AG09319 (cell line): ENCODE data around the gene SRRM2.

Experiments
- DNase-seq: peaks from one replicate; pipeline ENCODE4 v3.0.0-alpha.2; 2010; ENCODE audit warnings: low read depth; ENCODE audit errors: extremely low read depth
- CTCF ChIP-seq: IDR thresholded peaks from 2 replicates; pipeline ENCODE4 v1.5.1; 2011; ENCODE audit warnings: low read depth, mild to moderate bottlenecking, inconsistent platforms, low read length, moderate library complexity

The SRRM2 gene

DNA sequence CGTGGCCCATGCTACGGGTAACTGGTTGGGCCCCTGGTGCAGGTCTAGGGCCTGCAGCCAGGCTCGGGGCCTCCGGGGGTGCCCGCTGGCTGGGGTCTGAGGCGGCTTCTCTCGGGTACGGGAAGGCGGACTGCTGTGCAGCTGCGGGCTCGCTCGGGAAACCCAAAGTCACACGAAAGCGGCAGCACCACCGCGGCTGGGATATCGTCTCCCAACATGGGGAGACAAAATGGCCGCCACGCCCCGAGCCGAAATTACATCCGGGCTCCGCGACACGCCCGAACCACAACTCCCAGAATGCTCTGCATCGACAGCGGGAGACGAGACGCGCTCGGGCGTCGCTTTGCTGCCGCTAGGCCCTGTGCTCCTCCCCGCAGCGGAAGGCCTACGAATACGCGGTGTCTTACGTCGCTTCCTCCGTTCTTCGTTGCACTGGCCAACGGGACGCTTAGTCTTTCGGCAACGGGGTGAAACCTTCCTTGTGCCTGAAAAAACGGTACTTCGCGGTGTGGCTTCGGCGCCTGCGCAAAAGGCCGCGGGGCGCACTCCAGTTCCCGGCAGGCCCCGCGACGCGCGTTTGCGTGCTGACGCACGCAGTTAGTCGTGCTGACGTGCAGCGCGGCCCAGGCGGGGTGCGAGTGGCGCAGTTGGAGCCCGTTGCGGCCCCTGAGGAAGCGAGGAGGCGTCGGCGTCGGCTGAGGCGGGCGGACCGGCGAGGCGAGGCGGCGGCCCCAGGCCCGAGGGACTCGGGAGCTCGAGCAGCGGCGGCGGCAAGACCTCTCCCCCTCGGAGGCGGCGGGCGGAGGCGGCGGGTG, at the start of gene SRRM2:
TSS of gene SRRM2 (plus strand) at position 604 of the 815 bp plus-strand sequence. CDS start 3,727 bp downstream, outside the sequence.
- peak; percentile 92 for DNase-seq
- TF ChIP-seq CTCF = no peak

DNA sequence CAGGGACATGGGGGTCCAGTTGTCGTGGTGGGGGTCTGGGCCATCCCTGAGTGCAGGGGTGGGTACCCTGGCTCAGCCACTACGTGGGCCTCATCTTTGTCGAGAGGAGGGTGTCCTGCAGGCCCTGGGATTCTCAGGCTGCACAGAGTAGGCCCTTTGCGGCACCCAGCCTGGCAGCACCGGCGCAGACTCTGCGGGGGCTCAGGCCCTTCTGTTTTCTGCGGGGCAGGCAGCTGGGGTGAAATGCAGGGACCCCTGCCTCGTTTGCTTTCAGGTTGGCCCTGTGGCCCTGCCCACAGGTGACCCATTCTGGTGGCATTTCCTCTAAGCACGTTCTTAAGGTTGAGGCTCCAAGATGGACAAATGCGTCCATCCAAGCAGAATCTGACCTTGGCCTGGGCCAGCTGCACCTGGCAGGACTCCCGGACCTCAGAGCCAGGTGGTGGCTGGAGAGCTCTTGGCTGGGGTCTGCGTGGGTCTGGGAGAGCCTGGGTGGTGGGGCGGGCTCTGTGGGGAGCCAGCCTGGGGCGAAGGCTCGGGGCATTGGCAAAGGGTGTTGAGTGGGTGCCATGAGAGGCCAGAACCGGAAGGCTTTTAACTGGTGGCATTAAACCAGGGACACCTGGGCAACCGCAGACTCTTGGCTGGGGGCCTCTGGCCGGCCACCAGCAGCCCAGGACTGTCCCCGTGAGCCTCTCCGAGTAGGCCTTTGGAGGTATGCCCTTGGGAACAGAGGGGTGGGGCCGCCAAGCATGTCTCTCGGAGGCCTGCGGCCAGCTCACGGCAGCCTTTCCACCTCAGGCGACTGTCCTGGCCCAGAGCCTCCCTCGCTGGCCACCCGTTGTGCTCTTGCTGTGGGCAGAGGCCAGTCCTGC, 49.3 kb upstream of the SRRM2 start:
- no peak for DNase-seq
- TF ChIP-seq CTCF = no peak

- DNase-seq = no peak
- no peak for TF ChIP-seq CTCF
Observed at GRCh38 chr16:2704166-2704982, 48.1 kb upstream of the SRRM2 start.

DNA sequence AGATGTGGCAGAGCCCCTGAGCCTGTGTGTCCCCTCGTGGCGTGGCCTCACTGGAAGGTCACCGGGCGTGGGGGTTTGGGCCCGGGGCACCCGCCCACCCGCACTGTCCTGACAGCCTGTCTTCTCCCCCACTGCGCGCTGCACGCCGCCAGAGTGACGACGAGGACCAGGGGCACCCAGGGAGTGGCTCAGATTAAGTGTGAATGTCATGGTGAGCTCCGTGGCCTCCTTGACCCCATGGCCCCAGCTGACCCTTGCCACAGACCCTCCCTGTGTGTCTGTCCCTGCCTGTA, 47.5 kb upstream of the SRRM2 start:
- no peak for DNase-seq
- no peak for TF ChIP-seq CTCF

DNA sequence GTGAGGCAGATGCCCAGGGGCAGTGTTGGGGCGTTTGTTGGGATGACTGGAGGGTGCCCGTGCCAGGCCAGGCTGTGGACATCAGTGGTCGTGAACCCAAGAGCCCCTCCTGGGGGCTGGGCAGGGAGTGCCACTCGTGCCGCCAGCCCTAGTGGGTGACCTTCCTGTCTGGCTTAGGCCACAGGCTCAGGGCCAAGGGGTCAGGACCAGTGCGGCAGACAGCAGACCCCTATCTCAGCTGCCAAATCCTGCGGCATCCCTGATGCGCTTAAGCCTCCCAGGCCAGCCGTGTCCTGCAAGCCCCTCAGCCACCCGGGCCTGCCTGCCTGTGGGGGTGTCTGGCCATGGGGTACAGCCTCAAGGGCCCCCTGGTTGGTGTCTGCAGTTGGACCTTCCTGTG, 47.1 kb upstream of the SRRM2 start:
- TF ChIP-seq CTCF = no peak
- no peak for DNase-seq

GRCh38 chr16:2706085-2706484, 46.4 kb upstream of the SRRM2 start:
- DNase-seq = no peak
- no peak for TF ChIP-seq CTCF
